ENCODE data around the gene GGA2. TPM values are rescaled to one million over a fixed set of nuclear protein-coding genes. Genes with fewer than 3 reads are reported as not detected.
"Not testable (repeated sequence)": the region's sequence is repeated elsewhere in the genome, so short reads cannot be mapped to it uniquely, and the experiment has no call there.

Gene GGA2, protein sequence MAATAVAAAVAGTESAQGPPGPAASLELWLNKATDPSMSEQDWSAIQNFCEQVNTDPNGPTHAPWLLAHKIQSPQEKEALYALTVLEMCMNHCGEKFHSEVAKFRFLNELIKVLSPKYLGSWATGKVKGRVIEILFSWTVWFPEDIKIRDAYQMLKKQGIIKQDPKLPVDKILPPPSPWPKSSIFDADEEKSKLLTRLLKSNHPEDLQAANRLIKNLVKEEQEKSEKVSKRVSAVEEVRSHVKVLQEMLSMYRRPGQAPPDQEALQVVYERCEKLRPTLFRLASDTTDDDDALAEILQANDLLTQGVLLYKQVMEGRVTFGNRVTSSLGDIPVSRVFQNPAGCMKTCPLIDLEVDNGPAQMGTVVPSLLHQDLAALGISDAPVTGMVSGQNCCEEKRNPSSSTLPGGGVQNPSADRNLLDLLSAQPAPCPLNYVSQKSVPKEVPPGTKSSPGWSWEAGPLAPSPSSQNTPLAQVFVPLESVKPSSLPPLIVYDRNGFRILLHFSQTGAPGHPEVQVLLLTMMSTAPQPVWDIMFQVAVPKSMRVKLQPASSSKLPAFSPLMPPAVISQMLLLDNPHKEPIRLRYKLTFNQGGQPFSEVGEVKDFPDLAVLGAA
- 54.9 TPM for polyA plus RNA-seq (2013, experiment 1 of 2; ENCODE audit: insufficient read length)
- polyA plus RNA-seq (2013, experiment 2 of 2; ENCODE audit: insufficient read length) = 60.5 TPM

DNA sequence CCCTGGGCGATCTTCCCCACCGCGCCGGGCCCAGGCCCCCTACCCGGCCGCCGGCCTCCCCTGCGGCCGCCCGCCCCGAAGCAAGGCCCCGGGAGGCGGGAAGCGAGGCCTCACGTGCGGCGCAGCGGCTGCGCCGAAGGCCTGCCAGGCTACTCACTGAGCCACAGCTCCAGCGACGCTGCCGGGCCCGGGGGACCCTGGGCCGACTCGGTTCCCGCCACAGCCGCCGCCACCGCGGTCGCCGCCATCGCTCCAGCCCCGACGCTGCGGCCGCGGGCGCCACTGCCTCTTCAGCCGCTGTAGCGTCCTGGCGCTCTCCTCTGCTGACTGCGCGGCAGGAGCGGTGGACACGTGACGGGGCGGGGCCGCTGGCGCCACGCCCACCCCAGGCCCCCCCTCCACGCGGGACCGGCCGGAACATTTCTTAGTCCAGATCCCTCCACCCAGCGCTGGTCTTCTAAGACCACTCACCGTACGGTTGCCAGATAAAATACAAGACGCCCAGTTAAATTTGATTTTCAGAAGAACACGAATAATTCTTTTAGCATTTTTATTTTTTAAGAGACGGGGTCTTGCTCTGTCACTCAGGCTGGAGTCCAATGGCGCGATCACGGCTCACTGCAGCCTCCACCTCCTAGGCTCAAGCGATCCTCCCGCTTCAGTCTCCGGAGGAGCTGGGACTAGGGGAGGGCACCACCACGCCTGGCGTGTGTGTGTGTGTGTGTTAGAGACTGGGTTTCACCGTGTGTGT, at the start of gene GGA2:
TSS of gene GGA2 (minus strand) at position 331 of the 751 bp plus-strand sequence. CDS start at position 248, 83 bp downstream.
- peak; percentile 84 for DNase-seq

DNA sequence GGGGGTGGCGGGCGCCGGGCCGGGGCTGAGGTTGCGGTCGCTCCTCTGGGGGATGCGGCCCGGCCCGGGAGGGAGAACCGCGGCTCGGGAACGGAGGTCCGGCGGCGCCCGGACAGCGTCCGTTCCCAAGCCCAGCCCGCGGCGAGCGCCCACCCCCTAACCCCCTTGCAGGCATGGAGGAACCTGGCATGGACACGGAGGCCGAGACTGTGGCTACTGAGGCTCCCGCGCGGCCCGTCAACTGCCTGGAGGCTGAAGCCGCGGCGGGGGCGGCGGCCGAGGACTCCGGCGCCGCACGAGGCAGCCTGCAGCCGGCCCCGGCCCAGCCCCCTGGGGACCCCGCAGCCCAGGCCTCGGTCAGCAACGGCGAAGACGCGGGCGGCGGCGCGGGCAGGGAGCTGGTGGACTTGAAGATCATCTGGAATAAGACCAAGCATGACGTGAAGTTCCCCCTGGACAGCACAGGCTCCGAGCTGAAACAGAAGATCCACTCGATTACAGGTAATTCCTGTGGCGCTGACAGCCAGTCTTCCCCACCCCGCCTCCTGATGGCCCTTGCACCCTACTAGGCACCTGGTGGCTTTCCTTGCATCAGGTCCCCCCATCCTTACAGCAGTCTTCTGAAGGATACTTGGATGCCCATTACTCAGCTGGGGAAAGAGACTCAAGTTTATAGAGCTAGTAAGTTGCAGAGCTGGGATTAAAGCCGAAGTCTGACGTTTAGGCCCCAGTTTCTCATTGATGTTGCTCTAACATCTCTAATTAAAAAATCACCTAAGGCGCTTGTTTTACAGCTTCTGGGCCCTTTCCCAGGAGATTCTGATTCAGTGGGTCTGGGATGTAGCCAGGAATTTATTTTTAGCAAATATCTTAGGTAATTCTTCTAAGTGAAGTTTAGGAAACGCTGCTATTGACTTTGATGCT, 47.7 kb upstream of the GGA2 start:
- DNase-seq = peak; percentile 7

DNA sequence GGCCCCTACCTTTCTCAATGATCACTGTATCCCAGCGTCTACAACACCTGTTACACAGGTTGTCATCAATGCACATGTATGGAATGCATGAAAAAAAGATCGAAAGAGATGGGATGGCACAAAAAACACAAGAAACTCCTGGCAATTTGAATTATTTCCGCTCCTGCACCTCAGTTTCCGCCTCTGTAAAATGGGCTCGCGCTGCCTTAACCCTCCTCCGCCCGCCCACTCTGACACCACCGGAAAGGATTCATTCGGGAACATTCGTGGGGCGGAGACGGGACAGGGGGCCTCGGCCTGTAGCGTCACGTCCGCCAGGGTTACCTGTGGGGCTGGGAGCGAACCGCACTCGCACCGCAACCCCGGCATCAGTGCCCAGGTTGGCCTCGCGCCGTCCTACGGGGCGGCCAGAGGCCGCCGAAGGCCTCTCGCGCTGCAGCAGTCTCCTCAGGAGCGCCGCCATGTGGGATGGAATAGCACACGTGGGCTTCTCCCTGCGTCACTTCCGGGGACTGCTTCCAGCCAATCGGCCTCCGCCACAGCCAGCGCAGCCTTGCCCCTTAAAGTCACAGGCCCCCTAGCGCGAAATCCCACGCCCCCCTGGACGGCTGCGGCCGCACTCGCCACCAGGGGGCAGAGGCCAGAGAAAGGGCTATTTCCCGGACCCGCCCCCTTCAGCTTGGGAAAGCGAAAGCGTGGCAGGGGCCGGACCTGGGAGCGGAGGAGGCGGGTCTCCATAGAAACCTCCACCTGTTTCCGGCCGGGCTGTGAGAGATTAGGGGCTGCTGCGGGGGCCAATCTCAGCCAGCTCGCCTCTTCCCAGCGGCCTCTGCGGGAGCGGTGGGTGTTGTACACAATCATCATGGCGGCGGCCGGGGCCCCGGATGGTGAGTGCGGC, 46.8 kb upstream of the GGA2 start, which contains the start of the genes EARS2 and UBFD1:
TSS of gene EARS2 (minus strand) at position 470 of the 898 bp plus-strand sequence. CDS start at position 463, 7 bp downstream.
TSS of gene UBFD1 (plus strand) at position 847 of the 898 bp plus-strand sequence. CDS start at position 863, 16 bp downstream.
- peak; percentile 99 for DNase-seq

DNA sequence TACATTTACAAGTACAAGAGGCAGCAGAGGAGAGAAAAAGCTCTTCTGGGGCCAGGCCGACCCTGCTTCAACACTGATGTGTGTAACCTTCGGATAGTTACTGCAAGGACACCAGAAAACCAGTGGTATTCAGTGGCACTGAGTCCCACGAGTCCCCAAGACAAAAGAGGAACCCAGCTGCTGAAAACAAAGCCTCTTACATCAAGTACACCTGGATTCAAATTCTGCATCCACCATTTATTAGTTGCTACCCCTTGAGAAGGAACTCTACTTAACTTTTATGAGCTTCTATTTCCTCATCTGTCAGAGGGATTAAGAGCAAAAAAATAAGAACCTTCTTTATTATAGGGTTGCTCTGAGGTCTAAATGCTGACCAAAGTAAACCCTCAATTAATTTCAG, 44.2 kb upstream of the GGA2 start:
- no peak for DNase-seq

DNA sequence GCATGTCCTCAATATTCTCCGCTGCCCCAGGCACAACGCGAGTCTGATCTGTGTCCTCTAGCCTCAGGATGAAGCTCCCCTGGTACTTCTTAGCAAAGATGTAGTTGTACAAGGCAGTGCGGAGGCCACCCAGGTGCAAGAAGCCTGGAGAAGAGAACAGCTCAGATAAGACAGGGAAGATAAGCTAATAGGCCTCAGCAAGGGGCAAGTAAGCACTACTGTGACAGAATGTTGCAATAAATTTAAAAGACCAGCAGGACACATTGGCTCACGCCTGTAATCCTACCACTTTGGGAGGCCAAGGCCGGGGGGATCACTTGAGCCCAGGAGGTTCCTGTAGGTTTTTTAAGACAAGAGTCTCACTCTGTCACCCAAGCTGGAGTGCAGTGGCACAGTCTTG, 41.9 kb upstream of the GGA2 start:
- no peak for DNase-seq

DNA sequence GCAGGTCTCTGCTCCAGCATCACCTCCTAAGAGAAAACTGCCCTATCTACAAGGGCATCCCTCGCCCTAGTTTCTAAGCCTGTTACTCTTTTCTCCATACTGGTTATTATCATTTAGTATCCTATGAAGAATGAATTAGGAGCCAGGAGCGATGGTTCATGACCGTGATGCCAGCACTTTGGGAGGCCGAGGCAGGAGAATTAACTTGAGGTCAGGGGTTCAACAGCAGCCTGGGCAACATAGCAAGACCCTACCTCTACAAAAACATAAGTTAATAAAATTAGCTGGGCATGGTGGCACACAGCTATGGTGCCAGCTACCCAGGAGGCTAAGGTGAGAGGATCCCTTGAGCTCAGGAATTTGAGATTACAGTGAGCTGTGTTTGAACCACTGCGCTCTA, 39.6 kb upstream of the GGA2 start:
- no peak for DNase-seq

DNA sequence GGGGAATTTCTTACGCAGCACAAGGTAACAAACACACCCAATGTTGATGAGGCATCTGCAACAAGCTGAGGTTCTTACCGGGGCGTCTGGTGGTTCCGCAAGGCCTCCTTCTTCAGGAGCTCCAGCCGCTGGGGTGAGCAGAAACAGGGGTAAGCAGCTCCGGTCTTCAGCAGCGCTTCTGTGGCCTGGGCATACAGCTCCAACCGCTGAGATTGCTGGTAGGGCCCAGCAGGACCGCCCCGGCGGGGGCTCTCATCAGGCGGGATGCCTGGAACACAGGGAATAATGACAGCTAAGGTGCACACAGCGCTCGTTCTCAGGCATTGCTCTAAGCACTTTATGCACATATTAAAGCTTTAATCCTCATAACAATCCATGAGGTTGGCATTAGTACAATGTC, 34.1 kb upstream of the GGA2 start:
- no peak for DNase-seq

DNA sequence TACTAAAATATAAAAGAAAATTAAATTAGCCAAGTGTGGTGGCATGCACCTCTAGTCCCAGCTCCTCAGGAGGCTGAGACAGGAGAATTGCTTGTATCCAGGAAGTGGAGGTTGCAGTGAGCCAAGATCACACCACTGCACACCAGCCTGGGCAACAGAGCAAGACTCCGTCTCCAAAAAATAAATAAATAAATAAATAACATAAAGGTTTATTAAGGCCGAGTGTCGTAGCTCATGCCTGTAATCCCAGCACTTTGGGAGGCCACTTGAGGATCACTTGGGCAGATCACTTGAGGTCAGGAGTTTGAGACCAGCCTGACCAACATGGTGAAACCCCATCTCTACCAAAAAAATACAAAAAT, 30.5 kb upstream of the GGA2 start:
- DNase-seq = not testable (repeated sequence)

DNA sequence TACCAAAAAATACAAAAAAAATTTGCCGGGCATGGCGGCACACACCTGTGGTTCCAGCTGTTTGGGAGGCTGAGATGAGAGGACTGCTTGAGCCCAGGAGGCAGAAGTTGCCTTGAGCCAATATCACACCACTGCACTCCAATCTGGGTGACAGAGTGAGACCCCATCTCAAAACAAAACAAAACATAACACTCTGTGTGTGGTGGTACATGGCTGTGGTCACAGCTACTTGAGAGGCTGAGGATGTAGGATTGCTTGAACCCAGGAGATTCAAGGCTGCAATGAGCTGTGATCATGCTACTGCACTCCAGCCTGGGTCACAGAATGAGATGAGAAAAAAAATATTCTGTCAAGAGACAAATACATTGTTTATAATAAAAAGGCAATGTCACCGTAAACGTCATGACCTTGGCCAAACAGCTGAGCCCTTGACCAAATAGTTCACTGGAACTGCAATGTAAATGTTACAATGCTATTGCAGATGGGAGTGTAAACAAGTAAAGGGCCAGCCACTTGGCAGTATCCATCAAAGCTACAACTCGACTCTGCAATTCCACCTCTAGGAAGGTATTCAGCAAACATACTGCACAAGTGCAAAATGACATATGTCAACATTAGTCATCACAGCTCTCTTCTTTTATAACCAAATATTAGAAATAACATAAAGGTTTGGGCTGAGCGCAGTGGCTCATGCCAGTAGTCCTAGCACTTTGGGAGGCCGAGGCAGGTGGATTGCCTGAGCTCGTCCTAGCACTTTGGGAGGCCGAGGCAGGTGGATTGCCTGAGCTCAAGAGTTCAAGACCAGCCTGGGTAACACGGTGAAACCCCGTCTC, 29.9 kb upstream of the GGA2 start:
- DNase-seq = no peak

DNA sequence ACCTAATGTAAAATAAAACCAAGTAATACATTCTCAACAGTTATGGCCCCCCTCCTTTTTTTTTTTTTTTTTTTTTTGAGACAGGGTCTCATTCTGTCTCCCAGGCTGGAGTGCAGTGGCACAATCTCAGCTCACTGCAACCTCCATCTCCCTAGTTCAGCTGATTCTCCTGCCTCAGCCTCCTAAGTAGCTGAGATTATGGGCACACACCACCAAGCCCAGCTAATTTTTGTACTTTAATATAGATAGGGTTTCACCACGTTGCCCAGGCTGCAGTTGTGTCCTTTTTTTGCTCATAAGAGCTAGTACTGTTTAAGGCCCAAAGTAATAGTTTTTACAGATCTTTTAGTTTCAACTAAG, 28.6 kb upstream of the GGA2 start:
- DNase-seq = no peak

DNA sequence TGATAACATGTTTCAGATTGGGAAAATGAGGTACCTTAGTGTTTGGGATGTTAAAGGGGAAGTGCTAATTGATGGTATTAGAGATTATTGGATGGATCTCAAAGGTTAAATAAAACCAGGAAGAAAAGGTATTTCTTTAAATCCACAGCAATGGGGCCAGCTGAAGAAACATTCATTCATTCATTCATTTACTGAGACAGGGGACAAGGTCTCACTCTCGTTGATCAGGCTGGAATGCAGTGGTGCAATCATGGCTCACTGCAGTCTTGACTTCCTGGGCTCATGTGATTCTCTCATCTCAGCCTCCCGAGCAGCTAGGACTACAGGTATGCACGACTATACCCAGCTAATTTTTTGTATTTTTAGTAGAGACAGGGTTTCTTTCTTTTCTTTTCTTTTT, 27.1 kb upstream of the GGA2 start:
- DNase-seq = no peak

DNA sequence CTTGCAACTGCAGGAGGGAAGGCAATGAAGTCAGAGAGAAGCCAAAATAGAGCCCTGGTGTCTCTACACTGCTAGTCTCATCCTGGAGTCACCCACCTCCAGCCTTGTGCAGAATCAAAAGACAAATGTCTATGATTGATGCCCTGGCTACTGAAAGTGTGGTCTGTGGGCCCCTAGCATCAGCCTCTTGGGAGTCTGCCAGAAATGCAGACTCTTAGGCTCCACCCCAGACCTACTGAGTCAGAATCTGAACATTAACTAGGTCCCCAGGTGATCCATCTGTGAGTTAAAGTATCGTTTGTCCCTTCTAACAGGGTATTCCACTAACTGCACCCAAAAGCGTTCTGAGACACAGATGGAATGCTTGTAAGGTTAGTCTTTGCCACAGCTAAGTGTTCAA, 25.6 kb upstream of the GGA2 start:
- no peak for DNase-seq

DNA sequence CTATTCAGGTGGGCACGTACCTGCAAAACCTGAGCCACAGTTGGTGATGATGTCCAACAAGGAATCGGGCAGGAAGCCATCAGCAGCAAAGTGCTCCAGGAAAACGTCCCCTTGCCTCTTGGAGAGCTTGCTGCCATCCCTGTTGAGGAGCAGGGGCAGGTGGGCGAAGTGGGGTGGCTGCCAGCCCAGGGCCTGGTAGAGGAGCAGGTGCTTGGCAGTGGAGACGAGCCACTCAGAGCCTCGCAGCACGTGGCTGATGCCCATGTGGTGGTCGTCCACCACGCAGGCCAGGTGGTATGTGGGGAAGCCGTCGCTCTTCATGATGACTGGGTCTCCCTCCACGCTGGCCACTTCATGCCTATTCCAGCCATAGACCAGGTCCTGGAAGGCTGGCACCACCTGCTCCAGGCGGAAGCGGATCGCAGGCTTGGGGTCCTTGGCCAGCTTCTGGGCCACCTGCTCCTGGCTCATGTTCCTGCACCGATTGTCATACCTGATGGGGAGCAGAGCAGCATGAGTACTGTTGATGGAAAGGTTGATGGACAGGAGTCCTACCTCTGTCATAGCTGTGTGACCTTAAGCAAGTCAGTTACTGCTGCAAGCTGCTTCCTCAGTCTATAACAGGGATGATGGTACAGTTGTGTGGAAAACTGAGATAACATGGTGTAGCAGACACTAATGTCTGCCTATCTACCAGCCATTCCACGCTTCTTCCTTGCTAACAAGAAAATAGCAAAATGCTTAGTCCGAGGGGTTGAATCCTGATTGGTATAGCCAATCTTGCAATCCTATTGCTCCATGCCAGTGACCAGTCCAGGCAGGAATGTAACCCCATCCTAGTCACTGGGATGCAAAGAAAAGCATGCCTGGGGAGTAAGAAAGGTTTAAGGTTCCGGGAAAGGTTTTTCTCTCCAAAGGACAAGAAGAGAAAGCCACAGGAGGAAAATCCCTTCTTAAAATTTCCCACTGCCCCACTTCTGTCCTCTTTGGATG, 24.9 kb upstream of the GGA2 start:
- no peak for DNase-seq

DNA sequence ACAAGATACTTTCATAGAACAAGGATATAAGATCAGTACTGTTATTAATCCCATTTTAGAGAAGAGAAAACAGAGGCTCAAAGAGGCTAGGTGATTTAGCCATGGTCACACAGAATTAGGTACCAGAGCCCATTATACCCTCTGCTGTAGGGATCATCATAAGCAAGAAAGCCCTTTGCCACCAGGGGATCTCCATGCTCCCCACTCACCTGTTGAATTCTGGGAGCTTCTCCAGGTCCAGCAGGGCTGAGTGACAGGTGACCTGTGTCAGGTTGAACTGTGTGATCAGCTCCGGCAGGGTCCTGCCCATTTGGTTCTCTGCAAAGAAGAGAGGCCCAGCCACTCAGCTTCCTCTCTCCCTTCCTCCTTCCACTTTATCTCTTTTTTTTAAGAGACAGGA, 22.2 kb upstream of the GGA2 start:
- no peak for DNase-seq

DNA sequence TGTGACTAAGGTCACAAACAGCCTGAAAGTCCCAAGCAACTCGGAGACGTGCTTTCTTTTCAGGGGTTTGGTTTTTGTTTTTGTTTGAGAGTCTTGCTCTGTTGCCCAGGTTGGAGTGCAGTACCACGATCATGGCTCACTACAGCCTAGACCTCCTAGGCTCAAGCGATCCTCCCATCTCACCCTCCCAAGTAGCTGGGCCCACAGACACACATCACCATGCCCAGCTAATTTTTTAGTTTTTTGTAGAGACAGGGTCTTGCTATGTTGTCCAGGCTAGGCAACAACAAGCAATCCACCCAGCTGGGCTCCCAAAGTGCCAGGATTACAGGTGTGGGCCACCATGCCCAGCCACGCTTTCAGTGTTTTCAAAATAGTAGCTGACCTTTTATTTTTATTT, 19.8 kb upstream of the GGA2 start:
- DNase-seq = no peak

DNA sequence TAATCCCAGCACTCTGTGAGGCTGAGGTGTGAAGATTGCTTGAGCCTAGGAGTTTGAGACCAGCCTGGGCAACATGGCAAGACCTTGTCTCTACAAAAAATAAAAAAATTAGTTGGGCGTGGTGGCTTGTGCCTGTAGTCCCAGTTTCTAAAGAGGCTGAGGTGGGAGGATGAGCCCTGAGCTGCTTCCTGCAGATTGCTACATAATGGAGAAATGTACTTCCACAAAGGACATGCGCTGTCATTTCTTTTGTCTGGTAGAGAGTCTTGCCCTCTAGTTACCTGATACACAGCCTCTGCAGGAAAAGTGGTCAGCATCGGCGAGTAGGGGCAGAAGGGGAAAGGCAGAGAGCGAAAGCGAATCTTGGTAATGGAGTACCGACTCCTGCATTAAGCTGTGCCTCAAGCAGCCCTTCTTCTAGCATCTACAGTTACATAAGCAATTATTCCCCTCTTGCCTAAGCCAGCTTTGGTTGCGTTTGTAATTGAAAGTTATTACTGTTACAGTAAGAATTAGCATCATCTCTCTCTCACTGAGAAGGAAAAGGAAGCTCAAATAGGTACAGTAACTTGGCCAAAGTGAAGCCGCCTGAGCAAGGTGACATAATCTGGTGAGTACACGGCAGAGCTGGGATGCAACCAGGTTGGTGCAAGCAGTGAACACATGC, 18.5 kb upstream of the GGA2 start:
- DNase-seq = no peak

DNA sequence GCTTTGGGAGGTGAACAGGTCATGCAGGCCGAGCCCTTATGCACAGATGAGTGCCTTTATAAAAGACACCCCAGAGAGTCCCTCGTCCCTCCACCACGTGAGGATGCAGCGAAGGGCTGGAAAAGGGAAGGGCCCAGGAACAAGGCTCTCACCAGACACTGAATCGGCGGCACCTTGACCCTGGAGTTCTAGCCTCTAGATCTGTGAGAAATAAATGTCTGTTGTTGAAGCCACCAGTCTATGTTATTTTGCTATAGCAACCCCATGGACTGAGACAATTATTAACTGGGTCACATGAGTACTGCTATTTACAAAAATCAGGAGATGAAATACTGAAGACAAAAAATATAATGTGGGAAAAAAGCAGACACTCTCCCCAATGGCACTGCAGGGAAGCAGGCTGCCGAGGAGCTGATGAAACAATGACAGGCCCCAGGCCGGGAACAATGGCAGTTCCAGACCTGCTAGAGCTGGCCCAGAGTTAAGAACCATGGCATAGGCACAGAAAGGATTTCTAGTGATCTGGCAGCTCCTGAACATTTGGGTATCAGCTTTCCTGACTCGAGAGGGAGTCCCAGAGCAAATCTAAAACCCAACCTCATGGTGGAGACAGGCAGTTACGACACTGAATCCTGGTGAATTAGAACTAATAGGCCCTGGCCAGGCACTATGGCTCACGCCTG, 17.8 kb upstream of the GGA2 start:
- no peak for DNase-seq

DNA sequence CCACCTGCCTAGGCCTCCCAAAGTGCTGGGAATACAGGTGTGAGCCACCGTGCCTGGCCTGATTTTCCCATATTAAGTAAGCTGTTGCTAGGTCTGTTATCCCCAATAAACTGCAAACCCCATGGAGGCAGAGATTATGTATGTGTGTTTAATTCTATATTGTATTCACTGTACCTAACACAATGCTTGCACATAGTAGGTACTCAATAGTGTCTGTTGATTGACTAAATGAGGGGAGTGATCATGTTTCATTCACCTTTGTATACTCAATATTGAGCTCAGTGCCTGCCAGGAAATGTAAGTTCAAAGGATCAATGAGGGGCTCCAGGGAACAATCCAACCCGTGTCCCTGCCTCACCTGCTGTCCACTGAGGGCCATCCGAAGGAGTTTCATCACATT, 14.6 kb upstream of the GGA2 start:
- DNase-seq = no peak

Measured in fibroblast of skin of scalp (primary cell).